ENCODE measurements around the gene CEP135.

The CEP135 gene

GRCh38 chr4:56028165-56028564 lies 79.4 kb downstream of the CEP135 start:
- Histone ChIP-seq H3K4me3 (ENCODE audit: low read length) (no peak overlapping the region), H3K27ac (ENCODE audit: low read length) (no peak overlapping the region), H3K9ac (ENCODE audit: low read length) (no peak overlapping the region), H3K27me3 (ENCODE audit: control insufficient read depth, insufficient read depth, low read length) (no peaks in the 10 kb centered on the region), H3K4me1 (ENCODE audit: control insufficient read depth, low read depth, low read length) (no peaks in the 10 kb centered on the region), H3K36me3 (ENCODE audit: control insufficient read depth, low read depth, low read length) (peaks cover 22% of the 10 kb centered on the region), H3K9me3 (ENCODE audit: control insufficient read depth, low read depth, low read length) (no peaks in the 10 kb centered on the region)

- no peaks in the 10 kb centered on the region for H3K9me3 ChIP-seq (ENCODE audit: control insufficient read depth, low read depth, low read length)
- no peaks in the 10 kb centered on the region for H3K27me3 ChIP-seq (ENCODE audit: control insufficient read depth, insufficient read depth, low read length)
- H3K4me1 ChIP-seq (ENCODE audit: control insufficient read depth, low read depth, low read length): peaks cover 8% of the 10 kb centered on the region
- H3K4me3 ChIP-seq (ENCODE audit: low read length): no peak overlapping the region
- no peak overlapping the region for H3K27ac ChIP-seq (ENCODE audit: low read length)
- H3K9ac ChIP-seq (ENCODE audit: low read length): no peak overlapping the region
- no peaks in the 10 kb centered on the region for H3K36me3 ChIP-seq (ENCODE audit: control insufficient read depth, low read depth, low read length)
Observed at GRCh38 chr4:56038487-56039162, 89.9 kb downstream of the CEP135 start.

- Histone ChIP-seq H3K27ac (ENCODE audit: low read length) (no peak overlapping the region), H3K9ac (ENCODE audit: low read length) (no peak overlapping the region), H3K36me3 (ENCODE audit: control insufficient read depth, low read depth, low read length) (no peaks in the 10 kb centered on the region), H3K27me3 (ENCODE audit: control insufficient read depth, insufficient read depth, low read length) (no peaks in the 10 kb centered on the region), H3K4me3 (ENCODE audit: low read length) (no peak overlapping the region), H3K4me1 (ENCODE audit: control insufficient read depth, low read depth, low read length) (peaks cover 8% of the 10 kb centered on the region), H3K9me3 (ENCODE audit: control insufficient read depth, low read depth, low read length) (no peaks in the 10 kb centered on the region)
Observed at GRCh38 chr4:56040842-56041241, 92.1 kb downstream of the CEP135 start.

- Histone ChIP-seq H3K36me3 (ENCODE audit: control insufficient read depth, low read depth, low read length) (no peaks in the 10 kb centered on the region), H3K4me3 (ENCODE audit: low read length) (no peak overlapping the region), H3K9ac (ENCODE audit: low read length) (no peak overlapping the region), H3K9me3 (ENCODE audit: control insufficient read depth, low read depth, low read length) (no peaks in the 10 kb centered on the region), H3K27ac (ENCODE audit: low read length) (no peak overlapping the region), H3K4me1 (ENCODE audit: control insufficient read depth, low read depth, low read length) (peaks cover 8% of the 10 kb centered on the region), H3K27me3 (ENCODE audit: control insufficient read depth, insufficient read depth, low read length) (no peaks in the 10 kb centered on the region)
Observed at GRCh38 chr4:56042225-56042624, 93.5 kb downstream of the CEP135 start.

- peak overlapping the region; percentile 39 for H3K27ac ChIP-seq (ENCODE audit: low read length)
- peaks cover 4% of the 10 kb centered on the region for H3K27me3 ChIP-seq (ENCODE audit: control insufficient read depth, insufficient read depth, low read length)
Observed at GRCh38 chr4:56048383-56048701, 99.6 kb downstream of the CEP135 start.

GRCh38 chr4:56048702-56049431 lies 100.1 kb downstream of the CEP135 start:
- Histone ChIP-seq H3K27ac (ENCODE audit: low read length) (peak overlapping the region; percentile 39), H3K9ac (ENCODE audit: low read length) (peak overlapping the region; percentile 94), H3K4me1 (ENCODE audit: control insufficient read depth, low read depth, low read length) (peaks cover 24% of the 10 kb centered on the region)

More at GRCh38 chr4:56048383-56048701, 99.6 kb downstream of the CEP135 start:
- Histone ChIP-seq H3K9me3 (ENCODE audit: control insufficient read depth, low read depth, low read length) (no peaks in the 10 kb centered on the region), H3K4me1 (ENCODE audit: control insufficient read depth, low read depth, low read length) (peaks cover 24% of the 10 kb centered on the region), H3K4me3 (ENCODE audit: low read length) (peak overlapping the region; percentile 98), H3K9ac (ENCODE audit: low read length) (peak overlapping the region; percentile 74), H3K36me3 (ENCODE audit: control insufficient read depth, low read depth, low read length) (no peaks in the 10 kb centered on the region)

GRCh38 chr4:56050625-56051024 lies 101.9 kb downstream of the CEP135 start:
- no peaks in the 10 kb centered on the region for H3K9me3 ChIP-seq (ENCODE audit: control insufficient read depth, low read depth, low read length)
- H3K4me1 ChIP-seq (ENCODE audit: control insufficient read depth, low read depth, low read length): peaks cover 33% of the 10 kb centered on the region
- peak overlapping the region; percentile 94 for H3K4me3 ChIP-seq (ENCODE audit: low read length)
- H3K36me3 ChIP-seq (ENCODE audit: control insufficient read depth, low read depth, low read length): no peaks in the 10 kb centered on the region
- H3K9ac ChIP-seq (ENCODE audit: low read length): peak overlapping the region; percentile 94
- H3K27me3 ChIP-seq (ENCODE audit: control insufficient read depth, insufficient read depth, low read length): peaks cover 4% of the 10 kb centered on the region
- H3K27ac ChIP-seq (ENCODE audit: low read length): no peak overlapping the region

More at GRCh38 chr4:56048702-56049431, 100.1 kb downstream of the CEP135 start:
- no peaks in the 10 kb centered on the region for H3K9me3 ChIP-seq (ENCODE audit: control insufficient read depth, low read depth, low read length)
- peaks cover 4% of the 10 kb centered on the region for H3K27me3 ChIP-seq (ENCODE audit: control insufficient read depth, insufficient read depth, low read length)
- no peaks in the 10 kb centered on the region for H3K36me3 ChIP-seq (ENCODE audit: control insufficient read depth, low read depth, low read length)
- peak overlapping the region; percentile 98 for H3K4me3 ChIP-seq (ENCODE audit: low read length)

- Histone ChIP-seq H3K27me3 (ENCODE audit: control insufficient read depth, insufficient read depth, low read length) (peaks cover 4% of the 10 kb centered on the region), H3K27ac (ENCODE audit: low read length) (no peak overlapping the region), H3K36me3 (ENCODE audit: control insufficient read depth, low read depth, low read length) (no peaks in the 10 kb centered on the region), H3K4me3 (ENCODE audit: low read length) (peak overlapping the region; percentile 94), H3K9ac (ENCODE audit: low read length) (peak overlapping the region; percentile 94), H3K4me1 (ENCODE audit: control insufficient read depth, low read depth, low read length) (peaks cover 33% of the 10 kb centered on the region), H3K9me3 (ENCODE audit: control insufficient read depth, low read depth, low read length) (no peaks in the 10 kb centered on the region)
Observed at GRCh38 chr4:56051029-56051709, 102.4 kb downstream of the CEP135 start.

- H3K4me1 ChIP-seq (ENCODE audit: control insufficient read depth, low read depth, low read length): peaks cover 33% of the 10 kb centered on the region
- H3K27ac ChIP-seq (ENCODE audit: low read length): no peak overlapping the region
- no peaks in the 10 kb centered on the region for H3K9me3 ChIP-seq (ENCODE audit: control insufficient read depth, low read depth, low read length)
- H3K27me3 ChIP-seq (ENCODE audit: control insufficient read depth, insufficient read depth, low read length): peaks cover 4% of the 10 kb centered on the region
- H3K4me3 ChIP-seq (ENCODE audit: low read length): no peak overlapping the region
- H3K9ac ChIP-seq (ENCODE audit: low read length): no peak overlapping the region
- no peaks in the 10 kb centered on the region for H3K36me3 ChIP-seq (ENCODE audit: control insufficient read depth, low read depth, low read length)
Observed at GRCh38 chr4:56051710-56052075, 102.9 kb downstream of the CEP135 start.

- Histone ChIP-seq H3K27me3 (ENCODE audit: control insufficient read depth, insufficient read depth, low read length) (peaks cover 4% of the 10 kb centered on the region), H3K36me3 (ENCODE audit: control insufficient read depth, low read depth, low read length) (no peaks in the 10 kb centered on the region), H3K9me3 (ENCODE audit: control insufficient read depth, low read depth, low read length) (no peaks in the 10 kb centered on the region), H3K27ac (ENCODE audit: low read length) (no peak overlapping the region), H3K4me1 (ENCODE audit: control insufficient read depth, low read depth, low read length) (peaks cover 33% of the 10 kb centered on the region), H3K9ac (ENCODE audit: low read length) (no peak overlapping the region), H3K4me3 (ENCODE audit: low read length) (no peak overlapping the region)
Observed at GRCh38 chr4:56052481-56052880, 103.7 kb downstream of the CEP135 start.

- no peaks in the 10 kb centered on the region for H3K36me3 ChIP-seq (ENCODE audit: control insufficient read depth, low read depth, low read length)
- no peaks in the 10 kb centered on the region for H3K9me3 ChIP-seq (ENCODE audit: control insufficient read depth, low read depth, low read length)
- peaks cover 33% of the 10 kb centered on the region for H3K4me1 ChIP-seq (ENCODE audit: control insufficient read depth, low read depth, low read length)
- H3K4me3 ChIP-seq (ENCODE audit: low read length): no peak overlapping the region
- H3K9ac ChIP-seq (ENCODE audit: low read length): no peak overlapping the region
- no peak overlapping the region for H3K27ac ChIP-seq (ENCODE audit: low read length)
- H3K27me3 ChIP-seq (ENCODE audit: control insufficient read depth, insufficient read depth, low read length): no peaks in the 10 kb centered on the region
Observed at GRCh38 chr4:56052966-56053365, 104.2 kb downstream of the CEP135 start.
